ENCODE results near the gene IPO7. TPM values are rescaled to one million over a fixed set of nuclear protein-coding genes. Genes with fewer than 3 reads are reported as not detected.

The IPO7 gene
- total RNA-seq, 1 donor from 2014 or later, result 93.4 TPM

DNA sequence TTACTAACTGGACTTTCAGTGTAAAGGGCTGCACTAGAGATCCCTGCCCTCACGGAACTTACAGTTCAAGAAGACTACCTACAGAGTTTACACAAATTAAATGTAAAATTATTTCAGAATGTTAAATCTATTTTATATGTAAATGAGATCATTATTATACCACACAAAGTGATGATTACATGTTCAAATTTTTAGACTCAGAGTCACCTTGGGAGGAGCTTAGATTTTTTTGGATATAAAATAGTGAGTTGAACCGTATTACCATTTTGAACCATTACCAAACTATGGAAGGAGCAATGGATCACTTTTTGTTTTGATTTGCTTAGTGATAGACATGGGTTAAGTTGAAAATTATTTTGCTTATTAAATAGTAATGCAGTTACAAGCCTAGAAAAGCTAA, 1.6 kb downstream of the IPO7 start:
- no peak for DNase-seq (ENCODE audit: low spot score in 2 of 2)
- H3K36me3 ChIP-seq, result peaks cover 0 to 4% of the 10 kb centered on the region in 2 donors
- intact Hi-C loops (cut with DNase I), result no loop called here
- H3K4me1 ChIP-seq, result peaks cover 0 to 38% of the 10 kb centered on the region in 2 donors
- H3K27me3 ChIP-seq, result no peaks in the 10 kb centered on the region
- TF ChIP-seq, protein P1, sequence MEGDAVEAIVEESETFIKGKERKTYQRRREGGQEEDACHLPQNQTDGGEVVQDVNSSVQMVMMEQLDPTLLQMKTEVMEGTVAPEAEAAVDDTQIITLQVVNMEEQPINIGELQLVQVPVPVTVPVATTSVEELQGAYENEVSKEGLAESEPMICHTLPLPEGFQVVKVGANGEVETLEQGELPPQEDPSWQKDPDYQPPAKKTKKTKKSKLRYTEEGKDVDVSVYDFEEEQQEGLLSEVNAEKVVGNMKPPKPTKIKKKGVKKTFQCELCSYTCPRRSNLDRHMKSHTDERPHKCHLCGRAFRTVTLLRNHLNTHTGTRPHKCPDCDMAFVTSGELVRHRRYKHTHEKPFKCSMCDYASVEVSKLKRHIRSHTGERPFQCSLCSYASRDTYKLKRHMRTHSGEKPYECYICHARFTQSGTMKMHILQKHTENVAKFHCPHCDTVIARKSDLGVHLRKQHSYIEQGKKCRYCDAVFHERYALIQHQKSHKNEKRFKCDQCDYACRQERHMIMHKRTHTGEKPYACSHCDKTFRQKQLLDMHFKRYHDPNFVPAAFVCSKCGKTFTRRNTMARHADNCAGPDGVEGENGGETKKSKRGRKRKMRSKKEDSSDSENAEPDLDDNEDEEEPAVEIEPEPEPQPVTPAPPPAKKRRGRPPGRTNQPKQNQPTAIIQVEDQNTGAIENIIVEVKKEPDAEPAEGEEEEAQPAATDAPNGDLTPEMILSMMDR (IDR thresholded peaks at IDR 0.05), result no peak
- H3K4me3 ChIP-seq, result peak overlapping the region; percentile 86 to 97
- H3K27ac ChIP-seq, result peak overlapping the region; percentile 2 to 99
- H3K9me3 ChIP-seq, result no peaks in the 10 kb centered on the region

DNA sequence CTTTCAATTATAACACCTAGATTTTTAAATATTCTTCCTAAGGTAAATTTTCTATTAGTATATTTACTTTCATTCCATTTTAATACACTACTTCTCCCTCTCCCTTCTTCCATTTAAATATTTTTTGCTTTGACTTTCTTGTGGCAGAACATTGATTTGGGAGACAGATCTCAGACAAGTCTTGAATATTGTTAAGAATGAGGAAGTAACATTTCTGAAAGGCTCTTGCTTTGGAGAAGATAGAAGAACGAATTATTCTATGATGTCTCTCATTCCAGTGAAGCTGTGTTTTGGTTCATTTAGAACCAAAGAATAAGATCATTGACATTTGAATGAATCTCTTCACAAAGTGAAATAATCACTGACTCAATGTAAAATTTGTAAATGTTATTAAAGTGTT, 2.4 kb downstream of the IPO7 start:
- H3K27ac ChIP-seq, result peak overlapping the region; percentile 2 to 40
- intact Hi-C loops (cut with DNase I), result no loop called here
- H3K4me1 ChIP-seq, result peaks cover 0 to 44% of the 10 kb centered on the region in 2 donors
- no peaks in the 10 kb centered on the region for H3K27me3 ChIP-seq
- peaks cover 0 to 4% of the 10 kb centered on the region in 2 donors for H3K36me3 ChIP-seq
- H3K9me3 ChIP-seq, result no peaks in the 10 kb centered on the region
- DNase-seq (ENCODE audit: low spot score in 2 of 2), result no peak
- peak overlapping the region in 1 of 2 donors; percentile 86 for H3K4me3 ChIP-seq
- TF ChIP-seq, protein P1 (IDR thresholded peaks at IDR 0.05), result no peak

DNA sequence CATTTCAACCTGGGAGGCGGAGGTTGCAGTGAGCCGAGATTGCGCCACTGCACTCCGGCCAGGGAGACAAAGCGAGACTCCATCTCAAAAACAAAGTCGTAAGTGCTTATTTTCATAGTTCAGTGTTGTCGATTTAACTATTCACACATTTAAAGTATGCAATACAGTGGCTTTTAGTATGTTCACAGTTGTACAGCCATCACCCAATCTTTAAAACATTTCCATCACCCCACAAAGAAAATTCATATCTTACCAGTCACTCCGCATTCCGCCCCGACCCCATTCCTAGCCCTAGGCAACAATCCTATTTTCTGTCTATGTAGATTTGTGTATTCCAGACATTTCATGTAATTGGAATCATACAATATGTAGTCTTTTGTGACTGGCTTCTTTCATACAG, 11.9 kb downstream of the IPO7 start:
- no peaks in the 10 kb centered on the region for H3K9me3 ChIP-seq
- peak overlapping the region in 1 of 2 donors; percentile 18 for H3K27ac ChIP-seq
- TF ChIP-seq, protein P1 (IDR thresholded peaks at IDR 0.05), result no peak
- DNase-seq (ENCODE audit: low spot score in 2 of 2), result no peak
- intact Hi-C loops (cut with DNase I), result no loop called here
- H3K36me3 ChIP-seq, result no peaks in the 10 kb centered on the region
- H3K27me3 ChIP-seq, result no peaks in the 10 kb centered on the region
- no peak overlapping the region for H3K4me3 ChIP-seq
- H3K4me1 ChIP-seq, result peaks cover 3 to 46% of the 10 kb centered on the region in 2 donors

DNA sequence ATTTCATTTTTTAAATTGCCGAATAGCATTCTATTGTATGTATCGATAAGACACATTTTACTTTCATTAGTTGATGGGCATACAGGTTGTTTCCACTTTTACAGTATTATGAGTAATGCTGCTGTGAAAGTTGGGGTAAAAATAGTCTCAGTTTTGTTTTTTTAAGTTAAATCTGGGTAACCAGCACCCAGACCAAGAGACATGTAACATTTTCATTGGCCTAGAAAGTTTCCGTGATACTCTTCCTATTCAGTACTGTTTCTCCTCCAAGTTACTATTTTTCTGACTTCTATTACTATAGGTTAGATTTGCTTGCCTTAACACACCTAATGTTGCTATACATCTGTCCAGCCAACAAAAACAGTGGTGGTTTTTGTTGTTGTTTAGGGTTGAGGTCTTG, 12.3 kb downstream of the IPO7 start:
- Histone ChIP-seq H3K27ac (peak overlapping the region in 1 of 2 donors; percentile 34), H3K36me3 (no peaks in the 10 kb centered on the region), H3K4me1 (peaks cover 3 to 42% of the 10 kb centered on the region in 2 donors), H3K27me3 (no peaks in the 10 kb centered on the region), H3K4me3 (no peak overlapping the region), H3K9me3 (no peaks in the 10 kb centered on the region)
- TF ChIP-seq, protein P1 (IDR thresholded peaks at IDR 0.05), result no peak
- intact Hi-C loops (cut with DNase I), result no loop called here
- DNase-seq (ENCODE audit: low spot score in 2 of 2), result no peak

DNA sequence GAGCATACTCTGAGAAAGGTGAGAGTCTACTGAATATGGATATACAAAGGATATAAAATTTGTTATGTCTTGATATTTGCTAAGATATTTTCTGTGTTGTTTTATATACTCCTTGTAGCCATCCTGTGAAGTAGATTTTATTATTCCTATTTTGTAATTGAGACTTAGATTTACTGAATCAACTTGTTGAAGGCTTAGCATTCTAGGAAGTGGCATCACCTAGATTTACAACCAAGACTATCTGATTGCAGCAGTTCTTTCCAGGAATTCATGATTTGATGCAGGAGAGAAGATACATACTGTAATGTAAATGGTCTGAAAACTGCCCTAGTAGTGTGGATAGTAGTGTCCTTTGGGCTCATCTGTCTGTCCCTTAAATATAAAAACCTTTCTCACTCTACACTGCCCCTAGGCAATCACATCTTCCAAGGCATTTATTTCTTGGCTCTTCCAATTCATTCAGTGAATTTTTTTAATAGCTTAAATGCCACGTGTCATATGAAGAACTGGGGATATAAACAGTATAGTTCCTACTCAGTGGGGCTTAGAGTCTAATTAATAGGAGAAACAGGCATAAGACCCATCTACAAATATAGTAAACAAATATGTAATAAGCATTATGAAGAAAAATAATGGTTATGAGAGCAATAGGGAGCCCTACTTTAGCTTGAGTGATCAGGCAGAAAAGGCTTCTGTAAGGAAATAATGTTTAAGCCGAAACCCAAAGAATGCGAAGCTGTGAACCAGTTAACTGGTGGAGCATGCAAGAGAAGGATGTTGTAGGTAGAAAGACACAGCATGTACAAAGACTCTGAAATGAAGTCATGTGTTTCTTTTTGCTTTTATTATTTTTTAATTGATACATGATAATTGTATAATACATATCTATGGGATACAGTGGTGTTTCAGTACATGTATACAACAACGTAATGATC, 13.6 kb downstream of the IPO7 start:
- TF ChIP-seq, protein P1 (IDR thresholded peaks at IDR 0.05), result no peak
- Histone ChIP-seq H3K36me3 (no peaks in the 10 kb centered on the region), H3K9me3 (no peaks in the 10 kb centered on the region), H3K27me3 (no peaks in the 10 kb centered on the region), H3K27ac (no peak overlapping the region), H3K4me1 (peaks cover 3 to 38% of the 10 kb centered on the region in 2 donors), H3K4me3 (no peak overlapping the region)
- no peak for DNase-seq (ENCODE audit: low spot score in 2 of 2)
- intact Hi-C loops (cut with DNase I), result no loop called here

All from ascending aorta (tissue), 2 donors.